Stimulated activated CD8-positive, alpha-beta memory T cell treated with anti-CD3 and anti-CD28 coated beads, Interleukin-12 subunit alpha, Interleukin-12 subunit beta, amount 100 ng/mL, for 4 hours (primary cell): Measurements from ENCODE around the gene PXK.
A peak's percentile ranks its signal among the peaks of the same experiment; 100 is the strongest.
"Not testable (repeated sequence)": the region's sequence is repeated elsewhere in the genome, so short reads cannot be mapped to it uniquely, and the experiment has no call there.

Experiments
- DNase-seq: peaks from one replicate; pipeline ENCODE4 v3.0.0-alpha.2; 2020; ENCODE audit warnings: low read depth

The PXK gene

DNA sequence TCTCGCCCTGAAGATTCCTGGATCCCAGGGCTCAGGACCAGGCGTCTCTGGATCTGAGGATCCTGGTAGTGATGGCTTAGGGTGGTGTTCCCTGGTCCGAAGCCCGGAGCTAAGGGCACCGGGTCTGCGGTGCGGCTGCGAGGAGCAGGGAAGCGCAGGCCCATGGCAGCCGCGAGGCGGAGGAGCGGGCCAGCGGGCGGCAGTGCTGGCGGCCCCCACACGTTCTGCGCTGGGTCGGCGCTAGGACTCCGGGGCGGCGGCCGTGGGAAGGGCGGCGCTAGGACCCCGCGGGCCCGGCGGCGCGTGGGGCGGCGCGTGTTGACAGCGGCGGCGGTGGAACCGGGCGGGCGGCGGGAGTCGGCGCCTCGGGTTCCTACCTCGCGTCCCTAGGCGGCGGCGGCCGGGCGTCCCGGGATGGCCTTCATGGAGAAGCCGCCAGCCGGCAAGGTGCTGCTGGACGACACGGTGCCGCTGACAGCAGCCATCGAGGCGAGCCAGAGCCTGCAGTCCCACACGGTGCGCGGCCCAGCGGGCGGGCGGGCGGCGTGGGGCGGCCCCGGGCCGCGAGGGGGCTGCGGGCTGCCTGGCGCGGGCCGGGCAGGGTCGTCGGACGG, at the start of gene PXK:
PXK (plus strand) TSS at position 318 of the 614 bp plus-strand sequence; CDS start at position 415, 97 bp downstream.
- peak; percentile 73 for DNase-seq

DNA sequence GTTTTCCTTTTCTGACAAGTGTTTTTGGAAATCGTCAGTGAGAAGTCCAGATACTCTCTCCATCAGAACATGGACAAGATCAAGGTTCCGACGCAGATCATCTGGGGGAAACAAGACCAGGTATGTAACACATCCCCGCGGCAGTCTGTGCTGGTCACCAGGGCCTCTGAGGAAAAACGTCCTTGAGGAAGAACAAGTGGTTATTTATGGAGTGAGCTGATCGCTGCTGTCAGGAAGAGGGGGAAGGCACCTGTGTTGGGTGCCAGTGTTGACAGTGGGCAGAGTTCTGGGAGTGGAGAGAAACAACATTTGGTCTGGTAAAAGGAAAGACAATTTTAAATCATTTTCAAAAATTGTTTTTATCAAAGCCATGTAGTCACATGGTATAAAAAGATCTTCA, 47.4 kb upstream of the PXK start:
- no peak for DNase-seq

DNA sequence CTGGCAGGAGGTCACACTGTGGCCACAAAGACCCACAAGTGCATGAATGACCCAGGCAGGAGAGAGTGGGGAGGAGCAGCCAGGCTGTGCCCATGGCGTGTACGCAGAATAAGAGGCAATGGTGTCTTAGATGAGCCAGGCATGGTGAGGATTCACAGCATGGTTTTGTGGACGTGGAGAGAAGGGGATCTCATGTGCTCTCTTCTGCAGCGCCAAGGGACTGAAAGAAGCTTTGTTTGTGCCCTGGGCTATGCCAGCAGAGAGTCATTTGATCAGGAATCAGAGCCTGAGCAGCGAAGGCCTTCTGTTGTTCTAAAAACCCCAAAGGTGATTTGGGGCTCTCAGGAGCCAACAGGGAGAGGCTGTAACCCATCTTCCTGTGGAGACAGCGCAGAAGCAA, 45.3 kb upstream of the PXK start:
- DNase-seq, result no peak

DNA sequence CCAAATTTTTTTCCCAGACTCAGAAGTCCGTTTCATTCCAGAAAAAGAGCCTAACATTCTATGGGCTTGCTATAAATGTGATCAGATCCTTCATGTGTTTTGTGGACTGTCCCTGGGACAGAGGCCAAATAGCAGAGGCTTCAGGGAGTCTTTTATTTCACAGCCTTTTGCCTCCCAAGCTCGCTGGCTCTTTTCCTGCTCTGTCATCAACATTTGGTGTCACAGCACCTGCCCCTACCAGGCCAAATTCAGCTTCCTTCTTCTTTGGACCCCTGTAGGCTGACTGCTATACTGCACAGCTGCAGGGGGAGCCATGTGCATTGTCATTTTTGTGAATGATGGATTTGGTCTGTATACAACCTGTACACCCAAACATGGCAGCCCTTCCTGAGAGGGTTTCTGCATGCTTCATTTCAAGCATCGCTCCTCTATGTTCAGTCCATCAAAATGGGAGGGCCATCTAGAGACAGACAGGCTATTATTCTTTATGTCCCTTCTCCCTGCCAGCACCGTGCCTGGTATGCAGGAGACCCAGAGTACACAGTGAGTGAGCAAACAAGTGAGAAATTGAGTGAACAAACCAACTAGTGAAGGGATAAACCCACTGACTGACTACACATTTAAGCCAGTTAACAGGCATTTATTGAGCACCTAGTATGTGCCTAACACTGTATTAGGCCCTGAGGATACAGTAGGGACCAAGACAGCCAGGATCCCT, 44.5 kb upstream of the PXK start:
- DNase-seq, result no peak

DNA sequence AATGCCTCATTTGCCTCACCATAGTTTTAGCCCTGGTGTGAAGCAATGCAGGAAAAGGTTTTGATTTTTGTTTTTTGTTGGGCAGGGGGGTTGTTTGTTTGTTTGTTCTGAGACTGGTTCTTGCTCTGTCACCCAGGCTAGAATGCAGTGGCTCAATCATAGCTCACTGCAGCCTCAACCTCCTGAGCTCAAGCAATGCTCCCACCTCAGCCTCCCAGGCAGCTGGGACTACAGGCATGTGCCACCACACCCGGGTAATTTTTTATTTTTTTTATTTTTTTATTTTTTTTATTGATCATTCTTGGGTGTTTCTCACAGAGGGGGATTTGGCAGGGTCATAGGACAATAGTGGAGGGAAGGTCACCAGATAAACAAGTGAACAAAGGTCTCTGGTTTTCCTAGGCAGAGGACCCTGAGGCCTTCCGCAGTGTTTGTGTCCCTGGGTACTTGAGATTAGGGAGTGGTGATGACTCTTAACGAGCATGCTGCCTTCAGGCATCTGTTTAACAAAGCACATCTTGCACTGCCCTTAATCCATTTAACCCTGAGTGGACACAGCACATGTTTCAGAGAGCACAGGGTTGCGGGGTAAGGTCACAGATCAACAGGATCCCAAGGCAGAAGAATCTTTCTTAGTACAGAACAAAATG, 43.6 kb upstream of the PXK start:
- DNase-seq, result not testable (repeated sequence)

DNA sequence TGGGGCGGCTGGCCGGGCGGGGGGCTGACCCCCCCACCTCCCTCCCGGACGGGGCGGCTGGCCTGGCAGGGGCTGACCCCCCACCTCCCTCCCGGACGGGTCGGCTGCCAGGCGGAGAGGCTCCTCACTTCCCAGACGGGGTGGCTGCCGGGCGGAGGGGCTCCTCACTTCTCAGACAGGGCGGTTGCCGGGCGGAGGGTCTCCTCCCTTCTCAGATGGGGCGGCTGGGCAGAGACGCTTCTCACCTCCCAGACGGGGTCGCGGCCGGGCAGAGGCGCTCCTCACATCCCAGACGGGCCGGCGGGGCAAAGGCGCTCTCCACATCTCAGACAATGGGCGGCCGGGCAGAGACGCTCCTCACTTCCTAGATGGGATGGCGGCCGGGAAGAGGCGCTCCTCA, 42.2 kb upstream of the PXK start:
- not testable (repeated sequence) for DNase-seq

DNA sequence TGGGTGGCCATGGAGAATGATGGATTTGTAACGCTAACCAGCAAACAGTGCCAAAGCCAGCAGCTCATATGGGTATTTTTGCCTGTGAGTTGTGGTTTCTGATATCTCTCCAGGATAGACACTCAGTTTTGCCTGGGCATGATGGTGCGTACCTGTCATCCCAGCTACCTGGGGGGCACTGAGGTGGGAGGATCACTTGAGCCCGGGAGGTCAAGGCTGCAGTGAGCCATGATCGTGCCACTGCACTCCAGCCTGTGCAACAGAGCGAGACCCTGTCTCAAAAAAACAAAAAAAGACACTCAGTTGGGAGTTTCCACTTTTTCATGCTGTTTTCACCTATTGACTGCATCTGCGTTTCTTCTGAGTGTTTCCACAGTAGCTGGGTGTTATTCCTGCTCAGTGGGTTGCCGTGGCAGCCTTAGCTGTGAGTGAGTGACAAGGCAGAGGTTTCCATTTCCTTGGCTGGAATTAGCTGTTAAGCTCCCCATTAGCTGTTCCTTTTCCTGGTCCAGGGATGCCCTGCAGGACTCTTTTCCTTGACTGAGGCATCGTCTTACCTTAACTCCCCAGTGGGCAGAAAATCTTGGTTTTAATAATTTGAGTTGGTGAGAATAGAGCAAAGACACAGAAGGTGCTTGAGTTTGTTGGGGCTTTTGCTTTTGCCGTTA, 40.9 kb upstream of the PXK start:
- DNase-seq, result no peak

DNA sequence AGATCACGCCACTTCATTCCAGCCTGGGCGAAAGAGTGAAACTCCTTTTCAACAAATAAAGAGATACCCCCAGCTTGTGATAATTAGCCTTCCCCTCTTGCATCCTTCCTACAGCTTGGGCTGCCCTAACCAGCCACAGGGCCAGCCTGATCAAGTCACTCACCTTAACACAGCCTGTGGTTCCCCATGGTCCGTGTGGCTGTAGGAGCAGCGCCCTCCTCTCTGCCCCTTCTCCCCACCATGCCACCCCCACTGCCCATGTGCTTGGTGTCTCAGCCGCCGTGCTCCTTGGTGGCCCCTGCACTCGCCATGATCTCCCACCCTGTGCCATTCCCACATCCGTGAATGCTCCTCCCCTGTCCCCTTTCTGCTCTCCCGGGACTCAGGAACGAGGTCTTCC, 39.8 kb upstream of the PXK start:
- no peak for DNase-seq

DNA sequence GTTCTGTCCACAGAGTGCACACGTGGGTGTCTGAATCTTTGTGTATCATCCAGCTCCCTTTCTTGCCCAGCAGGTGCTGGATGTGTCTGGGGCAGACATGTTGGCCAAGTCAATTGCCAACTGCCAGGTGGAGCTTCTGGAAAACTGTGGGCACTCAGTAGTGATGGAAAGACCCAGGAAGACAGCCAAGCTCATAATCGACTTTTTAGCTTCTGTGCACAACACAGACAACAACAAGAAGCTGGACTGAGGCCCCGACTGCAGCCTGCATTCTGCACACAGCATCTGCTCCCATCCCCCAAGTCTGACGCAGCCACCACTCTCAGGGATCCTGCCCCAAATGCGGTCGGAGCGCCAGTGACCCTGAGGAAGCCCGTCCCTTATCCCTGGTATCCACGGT, 39.2 kb upstream of the PXK start:
- no peak for DNase-seq

DNA sequence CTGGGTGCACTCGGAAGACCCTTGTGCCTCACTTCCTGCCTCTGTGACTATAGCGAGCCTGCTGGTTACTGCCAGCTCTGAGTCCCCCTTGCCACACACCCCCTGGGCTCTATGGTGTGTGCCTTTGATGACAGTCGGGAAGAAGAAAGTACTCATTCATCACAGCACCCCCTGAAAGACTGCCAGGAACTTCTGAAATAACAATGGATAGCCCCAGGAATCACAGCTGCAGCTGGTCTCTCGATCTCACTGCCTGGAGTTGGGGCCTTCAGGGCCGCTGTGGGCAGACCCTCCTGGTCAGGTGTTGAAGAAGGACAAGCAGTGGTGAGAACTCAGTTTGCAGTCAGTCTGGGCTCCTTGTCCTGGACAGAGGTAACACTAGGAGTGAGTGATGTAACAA, 36.4 kb upstream of the PXK start:
- no peak for DNase-seq

DNA sequence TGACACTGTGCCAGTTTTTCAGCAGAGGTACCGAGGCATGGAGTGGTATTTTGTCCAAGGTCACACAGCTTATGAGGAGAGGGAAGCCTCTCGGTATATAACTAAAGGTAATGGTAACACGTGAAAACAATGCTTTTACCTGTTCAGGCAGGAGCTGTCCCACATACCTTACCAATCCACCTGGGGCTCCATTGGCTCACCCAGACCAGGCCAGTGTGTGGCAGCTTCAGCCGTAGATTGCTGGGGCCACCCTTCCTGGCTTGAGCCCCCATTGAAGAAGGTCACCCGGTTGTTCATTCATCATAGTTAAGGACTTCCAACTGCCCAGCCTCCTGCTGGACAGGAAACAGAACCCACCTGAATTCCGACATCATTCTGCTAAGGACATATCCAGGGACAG, 35.8 kb upstream of the PXK start:
- DNase-seq, result no peak

DNA sequence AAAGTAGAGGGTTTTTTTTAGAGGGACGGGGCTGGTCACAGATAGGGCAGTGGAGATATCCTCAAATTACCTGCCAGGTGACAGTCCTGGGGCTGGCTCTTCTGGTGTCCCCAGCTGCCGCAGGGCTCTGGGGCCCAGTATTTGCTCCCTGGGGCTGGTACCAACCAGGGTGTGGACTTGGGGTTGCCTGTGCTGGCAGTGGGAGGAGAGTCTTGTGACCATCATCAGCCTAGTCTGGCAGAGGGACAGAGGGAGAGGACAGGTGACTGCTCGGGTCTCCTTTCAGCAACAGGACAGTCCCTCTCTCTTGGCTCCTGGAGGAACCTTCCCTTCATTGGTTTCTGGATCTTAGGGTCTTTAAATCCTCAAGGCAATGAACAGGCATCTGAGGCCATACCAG, 34.5 kb upstream of the PXK start:
- DNase-seq, result no peak

DNA sequence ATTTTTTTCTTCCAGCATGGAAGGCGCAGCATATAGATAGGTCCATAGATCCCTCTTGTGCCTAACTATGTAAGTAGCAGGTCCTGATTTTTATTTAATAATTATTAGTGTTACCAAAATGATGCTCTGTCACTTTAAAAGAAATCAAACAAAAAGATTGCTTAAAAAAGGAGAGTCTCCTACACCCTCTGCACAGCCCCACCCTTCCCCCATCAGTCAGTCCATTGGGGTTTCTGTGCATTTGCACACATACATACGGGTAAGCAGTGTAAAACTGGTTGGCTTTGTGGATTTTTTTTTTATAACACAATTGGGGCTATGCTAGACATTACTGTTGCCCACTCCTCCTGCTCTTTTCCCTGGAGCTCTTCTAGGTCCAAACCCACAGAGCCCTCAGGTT, 33.6 kb upstream of the PXK start:
- DNase-seq, result no peak

DNA sequence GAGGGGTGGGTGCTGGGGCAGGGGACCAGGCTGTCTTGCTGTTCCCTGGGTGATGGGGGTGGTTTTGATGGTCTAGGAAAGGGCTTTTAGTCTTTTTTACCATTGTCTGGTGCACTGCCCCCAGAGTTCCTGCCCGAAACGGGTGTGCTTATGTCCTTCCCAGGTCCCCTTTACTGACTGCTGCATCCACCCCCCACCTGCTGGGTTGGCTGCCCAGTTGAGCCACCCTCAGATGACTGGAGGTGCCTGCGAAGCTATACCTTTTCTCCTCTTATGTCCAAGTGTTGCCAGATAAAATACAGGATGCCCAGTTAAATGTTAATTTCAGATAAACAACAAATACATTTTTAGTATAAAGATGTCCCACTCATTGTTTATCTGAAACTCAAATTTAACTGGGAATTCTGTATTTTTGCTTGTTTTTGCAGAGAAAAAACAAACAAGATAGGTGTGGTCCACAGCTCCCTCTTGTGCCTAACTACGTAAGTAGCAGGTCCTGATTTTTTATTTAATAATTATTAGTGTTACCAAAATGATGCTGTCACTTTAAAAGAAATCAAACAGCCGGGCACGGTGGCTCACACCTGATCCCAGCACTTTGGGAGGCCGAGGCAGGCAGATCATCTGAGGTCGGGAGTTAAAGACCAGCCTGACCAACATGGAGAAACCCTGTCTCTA, 32.7 kb upstream of the PXK start:
- DNase-seq, result no peak

DNA sequence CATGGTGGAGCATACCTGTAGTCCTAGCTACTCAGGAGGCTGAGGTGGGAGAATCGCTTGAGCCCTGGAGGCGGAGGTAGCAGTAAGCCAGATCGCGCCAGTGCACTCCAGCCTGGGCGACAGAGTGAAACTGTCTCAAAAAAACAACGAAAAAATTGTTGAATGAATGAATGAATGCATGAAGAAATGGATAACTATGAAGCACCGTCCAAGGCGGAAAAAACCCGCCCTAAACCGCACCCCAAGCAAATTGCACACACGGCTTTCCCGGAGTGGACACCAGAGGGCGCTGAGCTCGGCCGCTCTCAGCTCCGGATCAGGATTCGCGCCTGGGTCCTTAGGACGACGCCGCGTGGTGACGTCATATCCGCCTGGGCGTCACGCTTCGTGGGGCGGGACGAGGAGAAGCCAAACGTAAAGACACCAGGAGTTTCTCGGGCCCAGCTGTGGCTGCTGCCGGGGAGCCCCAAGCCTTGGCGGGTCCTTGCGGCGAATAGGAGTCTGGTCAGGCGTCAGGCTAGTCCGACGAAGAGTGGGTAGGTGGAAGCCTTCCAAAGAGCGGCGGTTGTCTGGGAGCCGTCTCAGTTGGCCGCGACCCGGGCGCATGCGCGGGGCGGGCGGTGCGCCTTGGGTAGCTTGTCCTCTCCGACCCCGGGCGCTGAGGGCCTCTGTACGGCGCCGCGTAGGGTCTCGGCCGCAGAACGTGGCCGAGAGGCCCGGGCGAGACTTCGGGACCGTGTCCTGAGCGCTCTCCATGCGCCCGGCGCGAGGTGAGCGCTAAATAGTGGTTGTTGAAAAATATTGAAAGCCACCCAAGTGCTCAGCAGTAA, 26.6 kb upstream of the PXK start, which contains the start of the genes HTD2 and RPP14:
HTD2 (plus strand) TSS at position 639 of the 830 bp plus-strand sequence. CDS start 11,094 bp downstream, outside the sequence.
RPP14 (plus strand) TSS at position 364 of the 830 bp plus-strand sequence. CDS start 4,085 bp downstream, outside the sequence.
- DNase-seq, result peak; percentile 98

DNA sequence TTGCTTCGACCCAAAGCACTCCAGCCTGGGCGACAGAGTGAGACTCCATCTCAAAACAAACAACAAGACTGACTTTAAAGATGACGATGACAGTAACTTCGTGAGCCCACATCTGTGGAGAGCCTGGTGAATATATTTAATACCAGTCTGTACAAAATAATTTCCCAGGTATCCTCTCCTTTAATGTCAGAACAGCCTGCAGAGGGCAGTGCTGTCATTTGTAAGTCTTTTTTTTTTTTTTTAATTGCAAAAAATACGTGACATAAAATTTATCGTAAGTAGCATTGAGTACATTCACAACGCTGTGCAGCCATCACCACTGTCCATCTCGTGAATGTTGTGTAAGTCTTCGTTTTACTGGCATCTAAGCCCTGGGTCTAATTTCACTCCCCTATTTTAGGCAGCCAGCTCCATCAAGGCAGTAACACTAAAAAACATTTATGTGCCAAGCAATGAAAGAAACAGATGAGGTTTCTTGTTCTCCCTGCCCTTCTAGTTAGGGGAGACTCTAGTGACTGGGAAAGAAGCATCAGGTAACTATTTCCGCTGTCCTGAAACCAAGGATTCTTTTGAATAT, 25.0 kb upstream of the PXK start:
- DNase-seq, result no peak

DNA sequence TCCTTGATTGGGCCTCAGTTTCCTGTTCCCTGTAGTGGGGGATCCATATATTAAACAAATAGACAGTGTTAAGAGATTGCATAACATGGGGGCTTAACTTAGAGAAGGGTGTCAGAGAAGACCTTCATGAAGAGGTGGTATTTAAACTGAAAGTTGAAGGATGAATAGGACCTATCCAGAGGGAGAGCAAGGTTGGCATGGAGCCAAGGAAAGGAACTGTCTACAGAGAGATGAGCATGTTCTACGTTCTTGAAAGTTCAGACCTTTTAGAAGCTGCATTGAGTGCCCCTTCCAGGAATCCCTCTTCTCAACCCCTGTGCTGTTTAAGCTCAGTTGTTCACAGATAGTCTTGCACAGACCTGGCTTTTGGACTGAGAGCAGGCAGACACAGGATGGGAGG, 24.0 kb upstream of the PXK start:
- DNase-seq, result no peak

DNA sequence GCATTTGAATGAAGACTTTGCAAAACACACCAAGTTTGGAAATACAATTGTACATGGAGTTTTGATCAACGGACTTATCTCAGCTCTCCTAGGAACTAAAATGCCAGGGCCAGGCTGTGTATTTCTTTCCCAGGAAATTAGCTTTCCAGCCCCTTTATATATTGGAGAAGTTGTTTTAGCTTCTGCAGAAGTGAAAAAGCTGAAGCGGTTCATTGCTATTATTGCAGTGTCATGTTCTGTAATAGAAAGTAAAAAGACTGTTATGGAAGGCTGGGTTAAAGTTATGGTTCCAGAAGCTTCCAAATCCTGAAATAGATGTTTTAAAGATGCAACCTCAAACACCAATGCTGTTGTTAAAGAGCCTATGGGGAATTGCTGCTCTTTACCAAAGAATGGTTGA, 14.9 kb upstream of the PXK start:
- DNase-seq, result no peak

DNA sequence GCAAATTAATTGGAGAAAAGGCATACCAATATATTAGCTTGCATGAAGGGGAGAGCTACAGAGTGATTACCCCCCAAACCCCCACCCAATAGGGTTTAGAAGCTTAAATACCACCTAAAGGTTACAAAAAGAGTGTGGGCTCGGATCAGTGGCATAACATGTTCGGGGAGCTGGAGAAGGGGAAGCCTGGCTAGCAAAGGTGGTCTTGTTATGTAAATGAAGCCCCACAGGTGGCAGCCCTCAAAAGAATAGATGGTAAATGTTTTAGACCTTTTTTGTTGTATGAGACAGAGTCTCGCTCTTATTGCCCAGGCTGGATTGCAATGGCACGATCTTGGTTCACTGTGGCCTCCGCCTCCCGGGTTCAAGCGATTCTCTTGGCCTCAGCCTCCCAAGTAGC, 10.9 kb upstream of the PXK start:
- no peak for DNase-seq

DNA sequence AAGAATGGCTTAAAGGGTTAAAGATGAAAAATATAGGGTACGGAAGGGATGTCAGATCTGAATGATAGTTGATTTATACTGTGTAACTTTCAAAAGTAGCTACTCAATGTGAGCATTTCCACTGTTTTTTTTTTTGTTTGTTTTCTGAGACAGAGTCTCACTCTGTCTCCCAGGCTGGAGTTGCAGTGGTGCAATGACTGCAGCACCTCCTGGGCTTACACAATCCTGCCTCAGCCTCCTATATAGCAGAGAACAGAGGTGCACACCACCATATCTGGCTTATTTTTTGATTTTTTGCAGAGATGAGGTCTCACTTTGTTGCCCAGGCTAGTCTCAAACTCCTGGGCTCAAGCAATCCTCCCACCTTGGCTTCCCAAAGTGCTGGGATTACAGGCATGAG, 9.9 kb upstream of the PXK start:
- DNase-seq, result no peak
